ENCODE measurements around the gene GRAMD2A. TPM values are rescaled to one million over a fixed set of nuclear protein-coding genes. Genes with fewer than 3 reads are reported as not detected.

GRAMD2A gene
- total and polyA plus RNA-seq, 8 donors = 6.2 to 36.1 (median 8.9) TPM

DNA sequence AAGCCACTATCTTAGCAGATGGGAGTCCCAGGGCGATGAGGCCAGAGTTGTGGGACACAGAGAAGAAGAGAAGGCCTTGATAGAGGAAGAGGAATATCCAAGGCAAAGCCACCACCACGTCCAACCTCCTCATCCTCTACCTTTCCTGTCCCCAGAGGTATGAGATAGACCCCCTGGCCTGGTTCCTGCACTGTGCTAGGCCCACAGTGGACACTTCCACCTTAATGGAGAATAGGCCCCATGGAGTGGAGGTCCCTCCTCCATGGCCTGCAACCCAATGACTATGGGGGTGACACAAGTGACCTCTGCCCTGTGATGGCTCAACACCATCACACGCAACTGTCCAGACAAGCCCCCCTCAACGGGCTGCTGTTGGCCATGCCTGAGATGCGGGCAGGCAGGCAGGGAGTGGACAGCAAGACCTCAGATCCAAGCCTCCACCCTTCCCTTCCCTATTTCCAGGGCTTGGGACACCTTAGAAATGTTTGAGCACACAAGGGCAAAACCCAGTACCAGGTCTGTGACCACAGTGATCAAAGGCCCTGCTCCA is 36.8 kb downstream of the GRAMD2A start:
- H3K27me3 ChIP-seq = no peaks in the 10 kb centered on the region
- H3K4me3 ChIP-seq = no peak overlapping the region
- DNase-seq (peak in 1 of 4 donors; percentile 54), ATAC-seq (no peak)
- no peaks in the 10 kb centered on the region for H3K9me3 ChIP-seq
- intact Hi-C loops (cut with DNase I) = no loop called here
- peaks cover 5 to 15% of the 10 kb centered on the region in 2 donors for H3K4me1 ChIP-seq
- no peak overlapping the region for H3K27ac ChIP-seq
- TF ChIP-seq CTCF (IDR thresholded peaks at IDR 0.05) = no peak
- no peaks in the 10 kb centered on the region for H3K36me3 ChIP-seq

- DNase-seq = no peak
- intact Hi-C loops (cut with DNase I) = loop anchor here in 1 of 2 donors (10.0 kb wide), 1 partner anchor 412 kb away; no protein-coding TSS in a partner anchor
- H3K9me3 ChIP-seq = no peaks in the 10 kb centered on the region
- no peaks in the 10 kb centered on the region for H3K36me3 ChIP-seq
- peak overlapping the region in 1 of 2 donors; percentile 87 for H3K27ac ChIP-seq
- peaks cover 9 to 25% of the 10 kb centered on the region in 2 donors for H3K4me1 ChIP-seq
- TF ChIP-seq CTCF (IDR thresholded peaks at IDR 0.05) = no peak
- no peak overlapping the region for H3K4me3 ChIP-seq
- no peak for ATAC-seq
- no peaks in the 10 kb centered on the region for H3K27me3 ChIP-seq
These were observed 40.7 kb downstream of the GRAMD2A start for GRCh38 chr15:72156928-72157327.

- Histone ChIP-seq H3K9me3 (no peaks in the 10 kb centered on the region), H3K4me3 (peak overlapping the region; percentile 27 to 48), H3K36me3 (no peaks in the 10 kb centered on the region), H3K27me3 (no peaks in the 10 kb centered on the region), H3K4me1 (peaks cover 4 to 25% of the 10 kb centered on the region in 2 donors), H3K27ac (peak overlapping the region; percentile 74 to 87)
- DNase-seq = peak; percentile 84 to 91 (median 86)
- ATAC-seq = peak; percentile 86
- TF ChIP-seq CTCF (IDR thresholded peaks at IDR 0.05) = peak; percentile 74 to 82
- intact Hi-C loops (cut with DNase I) = loop anchor here in 1 of 2 donors (10.0 kb wide), 1 partner anchor 411 kb away; no protein-coding TSS in a partner anchor
These were observed 41.7 kb downstream of the GRAMD2A start for GRCh38 chr15:72155635-72156616.

DNA sequence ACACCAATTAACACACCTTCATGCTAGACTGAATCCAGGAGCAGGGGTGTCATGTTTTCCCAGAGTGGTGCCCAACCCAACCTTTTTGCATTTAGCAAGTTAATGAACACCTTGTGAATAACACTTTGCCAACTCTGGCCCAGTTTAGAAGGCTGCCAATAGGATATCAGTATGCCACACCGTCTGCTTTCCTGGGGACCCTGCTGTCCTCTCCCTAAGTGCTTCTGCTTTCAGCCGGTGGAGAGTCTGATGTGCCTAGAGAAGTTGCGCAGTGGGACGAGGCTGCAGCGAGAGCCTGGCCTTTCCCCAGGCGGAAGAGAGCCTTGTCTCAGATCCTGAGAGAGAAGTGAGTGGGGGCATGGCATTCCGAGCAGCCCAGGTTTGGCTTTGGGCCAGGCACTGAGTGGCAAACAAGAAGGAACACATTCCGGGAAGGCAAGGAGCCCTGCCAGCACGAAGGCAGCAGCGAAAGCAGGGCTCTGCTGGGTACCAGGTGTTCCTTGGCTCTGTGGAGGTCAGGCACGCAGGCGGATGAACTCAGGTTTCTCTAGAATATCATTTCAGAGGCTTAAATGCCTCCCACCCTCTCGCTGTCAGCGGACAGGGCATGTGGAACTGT is 42.5 kb downstream of the GRAMD2A start:
- H3K4me1 ChIP-seq = peaks cover 4 to 25% of the 10 kb centered on the region in 2 donors
- DNase-seq = peak; percentile 62 to 90 (median 88)
- TF ChIP-seq CTCF (IDR thresholded peaks at IDR 0.05) = no peak
- no peaks in the 10 kb centered on the region for H3K9me3 ChIP-seq
- no peaks in the 10 kb centered on the region for H3K27me3 ChIP-seq
- peak overlapping the region; percentile 74 to 87 for H3K27ac ChIP-seq
- intact Hi-C loops (cut with DNase I) = loop anchor here in 1 of 2 donors (10.0 kb wide), 1 partner anchor 410 kb away; no protein-coding TSS in a partner anchor
- no peaks in the 10 kb centered on the region for H3K36me3 ChIP-seq
- peak; percentile 71 for ATAC-seq
- peak overlapping the region; percentile 27 to 48 for H3K4me3 ChIP-seq
